Measurements from ENCODE around the gene AXL.

AXL gene

DNA sequence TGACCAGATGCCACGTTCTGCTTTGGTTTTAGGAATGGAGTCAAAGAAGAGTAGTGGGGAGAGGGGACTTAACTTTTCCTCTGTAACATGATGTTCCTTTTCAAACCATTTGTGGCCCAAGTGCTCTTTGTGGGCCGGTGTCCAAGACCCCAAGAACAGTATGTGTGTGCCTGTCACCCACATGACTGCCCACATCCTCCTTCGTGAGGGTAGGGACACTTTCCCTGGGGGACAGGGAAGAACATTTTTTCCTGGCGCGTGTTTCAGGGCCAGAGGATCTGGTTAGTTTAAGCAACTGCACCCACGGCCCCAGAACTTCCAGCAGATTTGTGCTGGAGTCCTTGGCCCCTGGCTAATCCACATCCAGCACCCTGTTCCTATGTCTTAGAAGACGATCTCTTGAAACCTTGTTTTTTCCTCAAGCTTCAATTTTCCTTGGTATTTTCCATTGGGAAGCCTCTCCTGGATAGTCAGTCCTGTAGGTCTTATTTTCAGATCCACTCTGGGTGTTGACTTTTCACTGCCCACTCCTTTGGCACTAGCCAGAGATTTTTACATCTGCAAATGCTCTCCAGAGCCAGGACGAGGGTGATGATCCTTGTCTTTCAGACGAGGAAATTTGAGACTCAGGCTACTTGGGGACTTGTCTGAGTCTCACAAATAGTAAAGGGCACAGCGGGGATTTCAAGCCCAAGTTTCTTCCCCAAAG is 80.2 kb downstream of the AXL start:
- no peak for TF ChIP-seq GATA3 (IDR thresholded peaks at IDR 0.05; ENCODE audit: low read depth, low read length)
- TF ChIP-seq GATA2 (IDR thresholded peaks at IDR 0.05; ENCODE audit: low read depth, low read length): no peak

GRCh38 chr19:41299755-41300089 is 80.7 kb downstream of the AXL start:
- TF ChIP-seq GATA3 (IDR thresholded peaks at IDR 0.05; ENCODE audit: low read depth, low read length): no peak
- no peak for TF ChIP-seq GATA2 (IDR thresholded peaks at IDR 0.05; ENCODE audit: low read depth, low read length)

GRCh38 chr19:41300555-41300954 is 81.5 kb downstream of the AXL start:
- no peak for TF ChIP-seq GATA2 (IDR thresholded peaks at IDR 0.05; ENCODE audit: low read depth, low read length)

DNA sequence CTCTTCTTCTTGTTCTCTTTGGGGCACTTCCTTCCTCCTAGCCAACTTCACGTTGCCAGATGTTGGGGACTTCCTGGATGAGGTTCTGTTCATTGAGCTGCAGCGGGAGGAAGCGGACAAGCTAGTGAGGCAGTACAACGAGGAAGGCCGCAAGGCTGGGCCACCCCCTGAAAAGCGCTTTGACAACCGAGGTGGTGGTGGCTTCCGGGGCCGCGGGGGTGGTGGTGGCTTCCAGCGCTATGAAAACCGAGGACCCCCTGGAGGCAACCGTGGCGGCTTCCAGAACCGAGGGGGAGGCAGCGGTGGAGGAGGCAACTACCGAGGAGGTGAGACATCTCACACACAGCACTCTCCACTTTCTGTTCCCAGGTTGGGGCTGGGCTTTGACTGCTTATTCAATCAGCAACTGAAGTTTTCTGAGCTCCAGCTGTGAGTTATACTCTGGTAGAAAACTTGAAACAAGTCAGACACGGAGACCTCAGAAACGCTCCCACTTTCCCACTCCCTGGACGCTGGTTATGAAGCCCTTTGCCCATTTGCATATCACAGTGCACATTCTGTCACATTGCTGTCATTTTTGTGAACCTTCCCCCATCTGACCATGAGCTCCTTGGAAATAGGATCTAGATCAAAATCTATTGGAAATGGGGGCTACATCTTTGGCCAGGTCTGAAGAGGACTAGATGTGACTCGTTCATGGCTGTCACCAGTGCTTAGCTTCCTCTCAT is 83.8 kb downstream of the AXL start:
- no peak for TF ChIP-seq GATA3 (IDR thresholded peaks at IDR 0.05; ENCODE audit: low read depth, low read length)
- TF ChIP-seq GATA2 (IDR thresholded peaks at IDR 0.05; ENCODE audit: low read depth, low read length): no peak

- TF ChIP-seq GATA3 (IDR thresholded peaks at IDR 0.05; ENCODE audit: low read depth, low read length) (no peak), GATA2 (IDR thresholded peaks at IDR 0.05; ENCODE audit: low read depth, low read length) (no peak)
These were observed 84.9 kb downstream of the AXL start for GRCh38 chr19:41303954-41304353.

- TF ChIP-seq GATA3 (IDR thresholded peaks at IDR 0.05; ENCODE audit: low read depth, low read length): no peak
- TF ChIP-seq GATA2 (IDR thresholded peaks at IDR 0.05; ENCODE audit: low read depth, low read length): no peak
These were observed 85.9 kb downstream of the AXL start for GRCh38 chr19:41304706-41305483.

GRCh38 chr19:41305927-41306793 is 87.1 kb downstream of the AXL start:
- no peak for TF ChIP-seq GATA2 (IDR thresholded peaks at IDR 0.05; ENCODE audit: low read depth, low read length)
- TF ChIP-seq GATA3 (IDR thresholded peaks at IDR 0.05; ENCODE audit: low read depth, low read length): no peak

DNA sequence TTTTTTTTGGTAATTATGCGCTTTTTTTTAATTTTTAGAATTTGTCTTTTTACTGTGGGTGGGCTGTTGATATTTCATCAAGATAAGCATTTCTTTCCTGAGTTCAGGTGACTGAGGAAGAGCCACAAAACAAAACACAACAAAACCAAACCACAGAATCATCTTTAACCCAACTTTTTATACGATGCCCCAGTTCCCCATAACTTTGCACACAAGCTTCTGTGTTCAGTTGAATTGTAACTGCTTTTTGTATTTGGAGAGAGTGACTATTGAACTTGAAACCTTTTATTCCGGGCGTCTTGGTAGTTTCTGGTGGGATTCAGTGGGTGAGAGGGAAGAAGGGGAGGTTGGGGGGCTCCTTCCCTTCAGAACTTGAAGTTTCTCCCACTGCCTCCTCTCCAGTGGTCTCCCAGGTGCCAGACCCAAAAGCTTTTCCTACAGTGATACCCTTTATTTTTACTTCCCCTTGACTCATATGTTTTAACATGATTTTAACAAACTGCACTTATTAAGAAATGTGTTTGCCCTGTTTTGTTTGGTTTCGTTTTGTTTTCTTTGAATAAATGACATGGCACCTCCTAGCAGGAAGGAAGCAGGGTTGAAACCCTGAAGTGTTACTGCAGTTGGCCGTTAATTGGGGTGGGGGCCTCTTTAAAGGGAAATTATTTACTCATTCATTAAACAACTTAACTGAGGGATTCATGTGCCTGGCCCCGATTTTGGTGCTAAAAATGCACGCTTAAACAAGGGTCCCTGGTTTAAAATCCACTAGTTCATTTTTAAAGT is 88.3 kb downstream of the AXL start:
- no peak for TF ChIP-seq GATA2 (IDR thresholded peaks at IDR 0.05; ENCODE audit: low read depth, low read length)
- TF ChIP-seq GATA3 (IDR thresholded peaks at IDR 0.05; ENCODE audit: low read depth, low read length): no peak

- TF ChIP-seq GATA2 (IDR thresholded peaks at IDR 0.05; ENCODE audit: low read depth, low read length): no peak
- TF ChIP-seq GATA3 (IDR thresholded peaks at IDR 0.05; ENCODE audit: low read depth, low read length): no peak
These were observed 89.0 kb downstream of the AXL start for GRCh38 chr19:41307954-41308449.

DNA sequence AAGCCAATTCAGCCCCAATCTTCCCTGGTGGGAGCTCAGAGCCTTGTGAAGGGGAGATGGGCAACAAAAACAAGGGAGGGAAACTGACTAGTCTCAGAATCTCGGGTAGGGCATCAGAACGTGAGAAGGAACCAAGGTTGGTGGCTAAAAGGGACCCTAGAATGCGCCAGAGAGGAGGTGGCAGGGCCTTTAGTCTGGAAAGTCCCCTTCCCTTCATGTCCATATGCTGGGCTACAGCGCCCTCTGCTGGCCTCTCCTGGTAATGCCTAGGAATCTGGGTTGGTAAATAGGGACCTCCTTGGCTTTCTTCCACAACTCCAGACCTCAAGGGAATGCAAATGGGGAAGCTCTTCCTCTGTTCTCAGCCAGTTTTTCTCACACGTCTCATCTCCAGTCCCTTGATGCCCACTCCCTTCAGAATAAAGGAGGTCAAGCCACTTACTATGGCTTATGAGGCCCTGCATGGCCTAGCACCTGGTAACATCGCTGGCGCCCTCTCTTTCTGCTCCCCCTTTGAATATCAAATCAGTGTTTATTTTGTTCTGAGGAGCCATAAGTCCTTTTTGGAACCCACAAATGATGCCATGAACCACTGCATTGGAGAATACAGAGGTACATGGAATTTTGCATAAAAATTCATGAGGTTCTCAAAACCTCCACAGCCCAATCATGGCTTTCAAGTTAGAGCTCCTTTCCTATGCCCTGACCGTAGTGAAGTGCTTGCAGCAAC is 89.6 kb downstream of the AXL start:
- TF ChIP-seq GATA2 (IDR thresholded peaks at IDR 0.05; ENCODE audit: low read depth, low read length) (no peak), GATA3 (IDR thresholded peaks at IDR 0.05; ENCODE audit: low read depth, low read length) (no peak)

GRCh38 chr19:41309180-41310032 is 90.4 kb downstream of the AXL start:
- TF ChIP-seq GATA3 (IDR thresholded peaks at IDR 0.05; ENCODE audit: low read depth, low read length): no peak
- no peak for TF ChIP-seq GATA2 (IDR thresholded peaks at IDR 0.05; ENCODE audit: low read depth, low read length)

Data from SH-SY5Y (cell line).